Activated T-helper 1 cell treated with anti-CD3 and anti-CD28 coated beads, Interleukin-2, amount 50 U/mL, for 16 hours (primary cell): ENCODE data around the gene TPSB2.
"Not testable (repeated sequence)": the region's sequence is repeated elsewhere in the genome, so short reads cannot be mapped to it uniquely, and the experiment has no call there.

ENCODE experiments used
- DNase-seq, 2 donors: peaks; one replicate each; pipeline ENCODE4 v3.0.0-alpha.2; 2020; ENCODE audit warnings: low read depth in 1 of 2, low spot score in 1 of 2

Gene TPSB2

DNA sequence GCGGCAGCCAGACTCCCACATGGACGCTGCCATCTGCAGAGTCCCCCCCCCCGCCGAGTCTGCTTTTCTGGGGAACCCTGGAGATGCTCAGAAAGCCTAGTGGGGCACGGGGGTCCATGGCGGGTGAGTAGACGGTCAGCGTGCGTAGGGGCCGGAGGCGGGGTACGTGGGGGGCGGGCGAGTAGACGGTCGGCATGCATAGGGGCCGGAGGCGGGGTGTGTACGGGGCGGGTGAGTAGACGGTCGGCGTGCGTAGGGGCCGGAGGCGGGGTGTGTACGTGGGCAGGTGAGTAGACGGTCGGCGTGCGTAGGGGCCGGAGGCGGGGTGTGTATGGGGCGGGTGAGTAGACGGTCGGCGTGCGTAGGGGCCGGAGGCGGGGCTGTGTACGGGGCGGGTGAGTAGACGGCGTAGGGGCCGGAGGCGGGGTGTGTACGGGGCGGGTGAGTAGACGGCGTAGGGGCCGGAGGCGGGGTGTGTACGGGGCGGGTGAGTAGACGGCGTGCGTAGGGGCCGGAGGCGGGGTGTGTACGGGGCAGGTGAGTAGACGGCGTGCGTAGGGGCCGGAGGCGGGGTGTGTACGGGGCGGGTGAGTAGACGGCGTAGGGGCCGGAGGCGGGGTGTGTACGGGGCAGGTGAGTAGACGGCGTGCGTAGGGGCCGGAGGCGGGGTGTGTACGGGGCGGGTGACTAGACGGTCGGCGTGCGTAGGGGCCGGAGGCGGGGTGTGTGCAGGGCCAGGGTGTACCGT lies 44.4 kb downstream of the TPSB2 start:
- not testable (repeated sequence) for DNase-seq

DNA sequence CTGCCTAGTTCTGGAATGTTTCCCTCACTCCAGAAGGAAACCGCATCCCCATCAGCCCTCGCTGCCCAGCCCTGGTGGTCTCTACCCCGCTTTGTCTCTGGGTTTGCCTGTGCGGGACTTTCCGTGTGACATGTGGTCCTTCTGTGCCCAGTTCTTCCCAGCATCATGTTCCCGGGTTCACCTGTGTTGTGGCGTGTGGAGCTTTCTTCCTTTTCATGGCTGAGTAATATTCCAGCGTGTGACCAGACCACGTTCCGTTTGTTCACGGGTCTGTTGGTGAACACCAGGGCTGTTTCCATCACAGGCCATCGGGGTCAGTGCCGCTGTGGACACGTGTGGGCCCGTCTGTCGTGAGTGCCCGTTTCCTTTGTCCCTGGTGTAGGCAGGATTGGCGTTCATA lies 45.0 kb downstream of the TPSB2 start:
- DNase-seq = no peak

DNA sequence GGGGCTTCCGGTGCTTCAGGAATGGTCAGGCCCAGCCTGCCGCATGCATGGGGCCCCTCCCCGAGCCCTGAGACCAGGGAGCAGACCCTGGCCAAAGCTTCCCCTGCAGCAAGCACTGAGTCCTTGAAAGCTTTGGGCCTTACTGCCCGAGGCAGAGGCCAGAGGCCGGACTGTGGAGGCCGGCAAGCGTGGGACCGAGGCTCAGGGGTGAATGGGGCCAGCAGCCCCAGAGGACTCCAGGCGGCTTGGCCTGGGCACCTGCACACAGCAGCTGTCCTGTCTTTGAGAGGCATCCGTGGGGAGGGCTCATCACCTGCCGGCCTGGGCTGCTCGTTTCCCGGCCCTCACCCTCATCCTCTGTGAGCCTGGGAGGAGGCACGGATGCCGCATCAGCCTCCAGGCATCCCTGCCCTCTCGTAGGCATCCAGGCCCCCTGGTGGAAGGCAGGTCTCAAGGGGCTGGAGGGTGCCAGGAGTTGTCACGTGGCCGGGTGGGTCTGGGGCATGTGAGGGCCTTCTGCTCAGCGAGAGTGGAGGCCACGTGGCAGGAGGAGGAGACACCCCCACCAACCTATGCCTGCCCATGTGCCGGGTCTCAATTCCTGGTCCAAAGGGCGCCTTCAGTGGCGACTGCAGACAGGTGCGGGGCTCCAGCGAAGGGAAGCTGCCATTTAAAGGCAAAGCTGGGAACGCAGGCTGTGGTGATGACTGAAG lies 45.7 kb downstream of the TPSB2 start:
- DNase-seq = no peak

DNA sequence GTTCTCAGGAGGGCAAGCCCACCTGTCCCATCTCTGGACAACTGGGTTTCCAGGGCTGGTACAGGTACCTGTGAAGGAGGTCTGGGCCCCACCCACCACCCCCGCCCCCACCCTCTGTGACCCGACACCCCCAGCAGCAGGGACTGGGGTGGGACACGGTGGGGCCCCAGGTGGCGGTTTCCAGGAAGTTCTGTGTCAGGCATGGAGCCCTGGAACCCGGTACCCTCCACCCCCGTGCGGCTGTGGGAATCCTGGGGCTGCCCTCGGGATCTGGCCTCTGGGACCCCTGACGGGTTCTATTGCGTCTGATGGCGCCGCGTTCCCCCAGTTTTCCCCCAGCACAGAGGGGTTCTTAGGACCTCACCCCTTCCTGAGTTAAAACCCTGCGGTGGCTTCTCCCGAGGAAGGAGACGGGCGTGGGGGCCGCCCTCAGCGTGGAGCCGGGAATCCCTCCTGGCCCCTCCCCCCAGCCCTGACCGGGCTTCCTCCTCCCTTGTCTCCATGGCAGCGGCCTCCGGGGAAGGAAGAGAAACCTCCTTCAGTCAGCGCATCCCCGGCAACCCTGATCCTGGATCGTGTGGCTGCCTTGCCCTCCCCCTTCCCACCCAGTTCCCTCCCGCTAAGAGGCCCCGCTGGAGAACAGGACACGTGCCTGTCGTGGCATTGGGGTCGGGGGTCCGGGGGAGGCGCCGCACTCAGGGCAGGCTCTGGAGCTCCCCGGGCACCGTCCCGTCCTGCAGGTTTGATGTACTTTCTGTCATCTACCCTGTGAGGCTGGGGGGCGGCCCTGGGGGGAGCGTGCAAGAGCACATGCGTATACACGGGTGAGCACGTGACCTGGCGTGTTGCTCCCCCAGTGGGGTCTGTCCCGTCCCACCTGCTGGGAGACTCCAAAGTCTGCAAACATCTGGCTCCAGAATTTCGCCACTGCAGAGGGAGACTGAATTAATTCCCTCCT lies 46.8 kb downstream of the TPSB2 start:
- DNase-seq = no peak

DNA sequence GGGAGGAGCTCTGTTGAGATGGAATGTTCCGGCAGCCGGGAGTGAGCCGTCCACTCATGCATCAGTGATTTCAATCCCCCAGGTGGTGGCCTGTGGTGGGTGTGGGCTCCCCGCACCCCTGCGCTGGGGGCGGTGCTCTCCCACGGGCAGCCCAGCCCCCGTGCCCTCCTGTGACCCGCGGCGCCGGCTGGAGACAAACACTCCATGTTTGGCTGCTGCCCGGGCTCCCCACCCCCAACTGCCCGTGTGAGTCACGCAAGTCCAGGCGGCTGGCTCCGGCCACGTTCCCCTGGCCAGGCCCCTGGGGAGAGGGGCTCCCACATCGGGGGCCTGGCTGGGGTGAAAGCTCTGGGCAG lies 47.7 kb downstream of the TPSB2 start:
- no peak for DNase-seq

DNA sequence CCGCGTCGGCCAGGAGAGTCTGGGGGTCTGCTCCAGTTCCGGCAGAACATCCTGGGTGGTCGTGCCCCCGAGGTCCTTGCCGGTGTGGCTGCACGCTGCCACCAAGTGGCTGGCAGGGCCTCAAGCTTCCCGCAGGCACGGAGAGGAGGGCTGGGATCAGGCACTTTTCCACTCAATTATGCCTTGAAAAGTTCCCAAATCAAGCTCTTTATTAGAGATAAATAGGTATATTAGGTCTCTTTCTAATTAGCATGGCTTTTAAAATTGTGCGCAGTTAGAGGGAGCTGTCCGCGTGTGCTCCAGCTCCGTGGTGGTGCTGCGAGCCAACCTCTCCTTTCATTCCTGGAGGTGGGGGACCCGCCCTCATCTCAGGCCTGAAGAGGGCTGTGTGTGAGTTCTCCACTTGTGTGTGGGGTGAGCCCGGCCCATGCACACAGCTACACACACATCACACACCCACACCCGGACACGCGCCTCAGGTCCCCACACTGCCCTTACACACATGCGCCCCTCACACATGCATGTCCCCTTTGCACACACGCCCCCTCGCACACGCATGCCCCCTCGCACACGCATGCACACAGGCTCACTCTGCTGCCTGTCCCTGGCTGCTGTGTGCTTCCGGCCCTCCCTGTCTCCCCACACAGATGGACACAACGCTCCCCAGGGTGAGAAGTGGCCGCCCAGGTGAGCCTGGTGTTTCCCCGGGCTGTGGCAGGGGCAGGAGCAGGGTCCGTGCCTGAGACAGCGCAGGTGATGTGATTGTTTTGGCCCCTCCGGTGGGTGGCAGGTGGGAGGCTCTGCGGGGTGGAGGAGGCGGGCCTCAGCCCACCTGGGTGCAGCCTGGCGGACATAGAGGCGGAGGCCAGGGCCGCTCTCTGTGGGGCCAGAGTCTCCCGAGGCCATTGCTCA lies 48.3 kb downstream of the TPSB2 start:
- DNase-seq = no peak

DNA sequence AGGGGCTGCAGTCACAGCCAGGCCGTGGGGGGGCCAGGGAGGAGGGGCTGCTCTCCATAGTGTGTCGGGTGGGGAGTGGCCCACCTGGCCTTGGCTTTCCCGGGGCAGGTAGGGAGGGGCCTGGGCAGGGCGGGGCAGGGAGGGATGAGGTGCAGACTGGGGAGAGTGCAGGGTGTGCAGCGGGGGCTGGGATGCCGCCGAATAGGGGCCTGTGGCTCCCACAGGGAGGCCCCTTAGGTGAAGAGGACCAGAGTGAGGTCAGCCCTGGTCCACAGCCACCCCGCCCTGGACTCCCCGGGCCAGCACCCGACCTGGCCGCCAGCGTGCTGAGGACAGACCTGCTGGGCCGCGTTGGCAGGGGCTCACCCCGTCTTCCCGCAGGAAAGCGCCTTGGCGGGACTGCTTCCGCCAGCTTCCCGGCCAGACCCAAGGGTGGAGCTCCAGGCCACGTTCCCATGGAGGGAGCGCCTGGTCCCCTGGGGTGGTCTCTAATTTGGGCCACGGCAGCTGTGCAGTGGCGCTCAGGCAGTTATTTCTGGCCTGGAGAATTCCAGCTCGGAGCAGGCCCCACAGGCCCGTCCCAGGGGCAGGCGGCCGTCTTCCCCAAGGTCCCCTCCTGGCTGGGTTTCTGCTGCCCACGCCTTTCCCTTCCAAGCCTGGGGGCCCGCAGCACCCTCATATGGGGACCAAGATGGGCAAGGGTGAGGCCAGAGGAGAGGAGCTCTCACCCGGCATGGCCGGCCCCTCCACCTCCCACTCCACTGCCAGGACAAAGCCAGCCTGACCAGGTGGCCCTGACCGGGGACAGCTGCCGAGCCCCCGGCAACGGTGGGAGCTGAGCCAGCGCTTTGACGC lies 49.2 kb downstream of the TPSB2 start:
- DNase-seq = no peak
